Measurements from ENCODE around the gene CUL2. TPM values are rescaled to one million over a fixed set of nuclear protein-coding genes. Genes with fewer than 3 reads are reported as not detected.

The CUL2 gene
- total RNA-seq, 1 experiment from 2014 or later: 30.7 TPM

- H3K27ac Mint-ChIP-seq (ENCODE audit: low read depth, unreplicated experiment): no peak overlapping the region
- BruUV-seq (replicated peaks): no TSS peak
- no peak for DNase-seq (ENCODE audit: unreplicated experiment)
- no peak overlapping the region for H3K4me3 Mint-ChIP-seq (ENCODE audit: unreplicated experiment)
- H3K4me1 Mint-ChIP-seq (ENCODE audit: insufficient read depth, unreplicated experiment): no peaks in the 10 kb centered on the region
- ChIA-PET POLR2A (no interaction called here), CTCF (interaction anchor here (0.6 kb wide), 1 partner anchor 463 kb away, joined by 4 read pairs; no protein-coding TSS in a partner anchor)
- no peaks in the 10 kb centered on the region for H3K27me3 Mint-ChIP-seq (ENCODE audit: insufficient read depth, unreplicated experiment)
- no peak for TF ChIP-seq CTCF (IDR thresholded peaks at IDR 0.05; ENCODE audit: unreplicated experiment)
- no peaks in the 10 kb centered on the region for H3K9me3 Mint-ChIP-seq (ENCODE audit: unreplicated experiment)
- peaks cover 61% of the 10 kb centered on the region for H3K36me3 Mint-ChIP-seq (ENCODE audit: insufficient read depth, unreplicated experiment)
- intact Hi-C loops (cut with micrococcal nuclease): no loop called here
These were observed 26.2 kb downstream of the CUL2 start for GRCh38 chr10:35063837-35064454.

GRCh38 chr10:35059481-35059880, 30.7 kb downstream of the CUL2 start:
- POLR2A ChIA-PET: no interaction called here
- Mint-ChIP-seq H3K27ac (ENCODE audit: low read depth, unreplicated experiment) (no peak overlapping the region), H3K9me3 (ENCODE audit: unreplicated experiment) (no peaks in the 10 kb centered on the region), H3K27me3 (ENCODE audit: insufficient read depth, unreplicated experiment) (no peaks in the 10 kb centered on the region), H3K4me3 (ENCODE audit: unreplicated experiment) (no peak overlapping the region), H3K36me3 (ENCODE audit: insufficient read depth, unreplicated experiment) (peaks cover 40% of the 10 kb centered on the region), H3K4me1 (ENCODE audit: insufficient read depth, unreplicated experiment) (peaks cover 13% of the 10 kb centered on the region)
- no TSS peak for BruUV-seq (replicated peaks)
- CTCF ChIA-PET: interaction anchor here (0.7 kb wide), 1 partner anchor 709 kb away, joined by 3 read pairs; no protein-coding TSS in a partner anchor
- intact Hi-C loops (cut with micrococcal nuclease): no loop called here
- TF ChIP-seq CTCF (IDR thresholded peaks at IDR 0.05; ENCODE audit: unreplicated experiment): no peak
- DNase-seq (ENCODE audit: unreplicated experiment): no peak

GRCh38 chr10:35058686-35059085, 31.5 kb downstream of the CUL2 start:
- no peak for TF ChIP-seq CTCF (IDR thresholded peaks at IDR 0.05; ENCODE audit: unreplicated experiment)
- no TSS peak for BruUV-seq (replicated peaks)
- Mint-ChIP-seq H3K27me3 (ENCODE audit: insufficient read depth, unreplicated experiment) (no peaks in the 10 kb centered on the region), H3K4me3 (ENCODE audit: unreplicated experiment) (no peak overlapping the region), H3K36me3 (ENCODE audit: insufficient read depth, unreplicated experiment) (peaks cover 43% of the 10 kb centered on the region), H3K27ac (ENCODE audit: low read depth, unreplicated experiment) (no peak overlapping the region), H3K4me1 (ENCODE audit: insufficient read depth, unreplicated experiment) (peaks cover 13% of the 10 kb centered on the region), H3K9me3 (ENCODE audit: unreplicated experiment) (no peaks in the 10 kb centered on the region)
- no peak for DNase-seq (ENCODE audit: unreplicated experiment)
- intact Hi-C loops (cut with micrococcal nuclease): no loop called here
- POLR2A ChIA-PET: no interaction called here
- CTCF ChIA-PET: interaction anchor here (0.7 kb wide), 1 partner anchor 708 kb away, joined by 3 read pairs; no protein-coding TSS in a partner anchor

GRCh38 chr10:35058134-35058533, 32.0 kb downstream of the CUL2 start:
- H3K27ac Mint-ChIP-seq (ENCODE audit: low read depth, unreplicated experiment): no peak overlapping the region
- no peak overlapping the region for H3K4me3 Mint-ChIP-seq (ENCODE audit: unreplicated experiment)
- H3K36me3 Mint-ChIP-seq (ENCODE audit: insufficient read depth, unreplicated experiment): peaks cover 46% of the 10 kb centered on the region
- BruUV-seq (replicated peaks): no TSS peak
- H3K4me1 Mint-ChIP-seq (ENCODE audit: insufficient read depth, unreplicated experiment): peaks cover 13% of the 10 kb centered on the region
- intact Hi-C loops (cut with micrococcal nuclease): no loop called here
- H3K27me3 Mint-ChIP-seq (ENCODE audit: insufficient read depth, unreplicated experiment): no peaks in the 10 kb centered on the region
- no peaks in the 10 kb centered on the region for H3K9me3 Mint-ChIP-seq (ENCODE audit: unreplicated experiment)
- no peak for TF ChIP-seq CTCF (IDR thresholded peaks at IDR 0.05; ENCODE audit: unreplicated experiment)
- CTCF ChIA-PET: no interaction called here
- peak; percentile 79 for DNase-seq (ENCODE audit: unreplicated experiment)
- POLR2A ChIA-PET: no interaction called here
